ENCODE data around the gene NAA80.

DNA sequence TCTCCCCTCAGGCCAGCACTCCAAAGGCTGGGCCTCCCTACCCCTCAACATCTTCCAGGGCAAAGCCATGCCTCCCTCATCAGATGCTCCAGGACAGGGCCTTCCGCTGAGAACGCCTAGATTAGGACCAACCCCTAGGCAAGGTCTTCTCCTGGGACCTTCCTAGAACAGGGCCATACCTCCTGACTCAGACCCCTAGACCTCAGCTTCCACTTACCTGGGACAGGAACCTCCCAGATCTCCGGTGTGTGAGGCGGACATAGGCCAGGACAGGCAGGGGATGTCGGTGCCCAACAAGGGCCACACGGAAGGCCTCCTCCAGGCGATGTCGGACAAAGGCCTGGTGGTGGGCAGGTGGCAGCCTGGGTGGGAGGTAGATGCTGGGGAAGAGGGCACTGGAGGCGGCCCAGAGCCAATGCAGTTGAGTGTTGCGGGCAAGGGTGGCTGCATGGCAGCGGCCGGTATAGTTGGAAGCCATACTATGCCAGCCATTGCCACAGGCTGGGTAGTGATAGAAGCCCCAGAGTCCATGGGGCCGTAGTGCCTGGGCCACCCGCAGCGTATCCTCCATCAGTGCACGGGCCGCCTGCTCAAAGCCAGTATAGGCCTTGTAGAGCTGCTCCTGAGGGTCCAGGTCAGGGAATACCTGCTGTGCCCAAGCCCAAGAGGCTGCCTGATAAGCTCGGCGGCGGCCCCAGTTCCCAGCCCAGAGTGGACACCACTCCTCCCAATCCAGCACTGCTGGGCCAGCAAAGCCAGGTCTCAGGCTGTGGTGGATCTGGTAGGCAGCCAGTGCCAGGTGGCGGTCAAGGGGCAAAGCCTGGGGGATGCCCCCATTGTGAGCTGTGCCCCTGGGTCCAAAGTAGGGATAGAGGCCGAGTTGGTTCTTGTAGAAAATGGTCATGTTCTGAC is 4.5 kb downstream of the NAA80 start:
- TF ChIP-seq, protein P1, sequence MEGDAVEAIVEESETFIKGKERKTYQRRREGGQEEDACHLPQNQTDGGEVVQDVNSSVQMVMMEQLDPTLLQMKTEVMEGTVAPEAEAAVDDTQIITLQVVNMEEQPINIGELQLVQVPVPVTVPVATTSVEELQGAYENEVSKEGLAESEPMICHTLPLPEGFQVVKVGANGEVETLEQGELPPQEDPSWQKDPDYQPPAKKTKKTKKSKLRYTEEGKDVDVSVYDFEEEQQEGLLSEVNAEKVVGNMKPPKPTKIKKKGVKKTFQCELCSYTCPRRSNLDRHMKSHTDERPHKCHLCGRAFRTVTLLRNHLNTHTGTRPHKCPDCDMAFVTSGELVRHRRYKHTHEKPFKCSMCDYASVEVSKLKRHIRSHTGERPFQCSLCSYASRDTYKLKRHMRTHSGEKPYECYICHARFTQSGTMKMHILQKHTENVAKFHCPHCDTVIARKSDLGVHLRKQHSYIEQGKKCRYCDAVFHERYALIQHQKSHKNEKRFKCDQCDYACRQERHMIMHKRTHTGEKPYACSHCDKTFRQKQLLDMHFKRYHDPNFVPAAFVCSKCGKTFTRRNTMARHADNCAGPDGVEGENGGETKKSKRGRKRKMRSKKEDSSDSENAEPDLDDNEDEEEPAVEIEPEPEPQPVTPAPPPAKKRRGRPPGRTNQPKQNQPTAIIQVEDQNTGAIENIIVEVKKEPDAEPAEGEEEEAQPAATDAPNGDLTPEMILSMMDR (conservative IDR thresholded peaks at IDR 0.05; ENCODE audit: low read depth, low read length) = no peak
- TF ChIP-seq EZH2 (IDR thresholded peaks at IDR 0.05; ENCODE audit: low read length, unreplicated experiment) = no peak

Data from PC-3 (cell line).